Astrocyte of the hippocampus (primary cell): Measurements from ENCODE around the gene CD19.

Source experiments
- DNase-seq: peaks from one replicate; pipeline ENCODE4 v3.0.0; 2011; ENCODE audit warnings: low read depth, low spot score

Gene CD19

DNA sequence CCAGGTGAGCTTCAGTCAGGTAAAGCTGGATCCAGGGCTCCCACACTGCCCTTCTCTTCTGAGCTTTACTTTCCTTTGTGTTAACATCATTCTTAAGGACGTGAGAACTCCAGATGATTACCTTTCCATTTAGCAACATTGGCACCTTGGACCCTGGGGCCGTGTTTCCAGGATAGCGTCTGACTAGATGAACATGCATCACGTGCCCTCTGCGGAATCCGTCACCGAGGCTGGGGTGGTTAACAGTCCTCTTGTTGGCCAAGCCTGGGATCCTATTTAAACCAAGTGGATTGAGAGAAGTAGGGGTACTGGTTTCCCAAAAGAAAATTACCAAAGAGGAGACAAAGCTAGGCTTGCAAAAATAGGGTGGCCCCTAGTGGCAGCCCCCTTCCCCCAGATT lies 49.2 kb downstream of the CD19 start:
- DNase-seq, result no peak

DNA sequence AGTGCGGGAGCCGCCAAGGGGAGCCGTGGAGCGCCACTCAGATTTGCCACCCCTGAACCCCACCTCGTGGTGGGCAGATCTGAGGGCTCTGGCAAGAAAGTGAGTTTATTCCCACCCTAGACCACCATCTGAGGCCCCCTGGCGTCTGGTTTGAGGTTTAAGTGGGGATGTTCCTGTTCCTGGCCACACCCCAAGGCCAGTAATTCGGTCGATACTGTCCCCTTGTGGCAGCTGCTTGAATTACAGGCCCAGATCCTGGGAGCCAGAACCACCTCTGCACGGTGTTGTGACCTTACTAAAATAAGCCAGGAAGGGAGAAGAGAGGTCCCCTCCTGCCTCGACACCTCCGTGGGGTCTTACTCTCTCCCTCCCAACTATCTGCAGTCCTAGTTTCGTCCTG lies 49.7 kb downstream of the CD19 start:
- DNase-seq, result peak; percentile 8

DNA sequence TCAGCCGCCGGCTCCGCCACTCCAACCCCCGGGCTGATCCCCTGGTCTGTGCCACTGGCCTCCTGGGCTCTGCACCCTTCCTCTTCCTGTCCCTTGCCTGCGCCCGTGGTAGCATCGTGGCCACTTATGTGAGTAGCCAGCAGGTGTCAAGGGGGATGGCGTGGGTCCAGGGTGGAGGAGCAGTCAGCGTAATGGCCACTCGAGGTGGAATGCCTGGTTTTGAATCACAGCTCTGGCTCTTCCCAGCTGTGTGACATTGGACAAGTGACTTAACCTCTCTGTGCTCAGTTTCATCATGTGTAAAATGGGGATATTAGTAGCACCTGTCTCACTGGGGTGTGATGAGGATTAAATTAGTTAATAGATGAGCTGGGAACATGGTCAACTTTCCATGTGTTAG lies 50.6 kb downstream of the CD19 start:
- DNase-seq, result no peak

DNA sequence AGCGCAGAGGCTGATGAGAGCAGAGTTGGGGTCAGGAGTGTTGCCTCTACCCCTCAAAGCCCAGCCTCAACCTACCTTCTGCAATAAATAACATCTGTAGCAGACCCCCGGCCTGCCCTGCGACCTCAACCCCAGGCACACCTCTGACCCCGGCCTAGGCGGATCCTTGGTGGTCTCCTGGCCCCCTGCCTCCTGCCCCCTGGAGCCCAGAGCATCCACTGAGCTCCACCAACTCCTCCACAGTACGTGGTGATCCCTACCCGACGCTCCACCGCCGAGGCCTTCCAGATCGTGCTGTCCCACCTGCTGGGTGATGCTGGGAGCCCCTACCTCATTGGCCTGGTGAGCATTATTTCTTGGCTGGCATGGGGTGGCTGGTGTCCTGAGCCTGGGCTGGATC lies 51.2 kb downstream of the CD19 start:
- DNase-seq, result no peak

DNA sequence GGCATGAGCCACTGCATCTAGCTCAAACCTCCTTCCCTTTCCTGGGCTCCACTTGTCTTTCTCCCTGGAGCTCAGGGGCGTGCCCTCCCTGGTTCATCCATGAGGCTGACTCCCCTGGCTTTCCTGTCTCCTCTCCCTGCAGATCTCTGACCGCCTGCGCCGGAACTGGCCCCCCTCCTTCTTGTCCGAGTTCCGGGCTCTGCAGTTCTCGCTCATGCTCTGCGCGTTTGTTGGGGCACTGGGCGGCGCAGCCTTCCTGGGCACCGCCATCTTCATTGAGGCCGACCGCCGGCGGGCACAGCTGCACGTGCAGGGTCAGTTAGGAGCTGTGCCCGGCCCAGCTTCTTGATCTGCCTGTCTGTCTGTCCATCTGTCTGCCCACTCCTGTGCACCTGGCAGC lies 51.9 kb downstream of the CD19 start:
- no peak for DNase-seq

DNA sequence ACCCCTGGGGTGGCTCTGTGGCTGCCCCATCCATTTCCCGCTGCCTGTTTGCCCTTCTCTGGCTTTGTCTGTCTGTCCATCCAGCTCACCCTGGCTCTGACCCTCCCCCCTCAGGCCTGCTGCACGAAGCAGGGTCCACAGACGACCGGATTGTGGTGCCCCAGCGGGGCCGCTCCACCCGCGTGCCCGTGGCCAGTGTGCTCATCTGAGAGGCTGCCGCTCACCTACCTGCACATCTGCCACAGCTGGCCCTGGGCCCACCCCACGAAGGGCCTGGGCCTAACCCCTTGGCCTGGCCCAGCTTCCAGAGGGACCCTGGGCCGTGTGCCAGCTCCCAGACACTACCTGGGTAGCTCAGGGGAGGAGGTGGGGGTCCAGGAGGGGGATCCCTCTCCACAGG lies 52.3 kb downstream of the CD19 start:
- no peak for DNase-seq

DNA sequence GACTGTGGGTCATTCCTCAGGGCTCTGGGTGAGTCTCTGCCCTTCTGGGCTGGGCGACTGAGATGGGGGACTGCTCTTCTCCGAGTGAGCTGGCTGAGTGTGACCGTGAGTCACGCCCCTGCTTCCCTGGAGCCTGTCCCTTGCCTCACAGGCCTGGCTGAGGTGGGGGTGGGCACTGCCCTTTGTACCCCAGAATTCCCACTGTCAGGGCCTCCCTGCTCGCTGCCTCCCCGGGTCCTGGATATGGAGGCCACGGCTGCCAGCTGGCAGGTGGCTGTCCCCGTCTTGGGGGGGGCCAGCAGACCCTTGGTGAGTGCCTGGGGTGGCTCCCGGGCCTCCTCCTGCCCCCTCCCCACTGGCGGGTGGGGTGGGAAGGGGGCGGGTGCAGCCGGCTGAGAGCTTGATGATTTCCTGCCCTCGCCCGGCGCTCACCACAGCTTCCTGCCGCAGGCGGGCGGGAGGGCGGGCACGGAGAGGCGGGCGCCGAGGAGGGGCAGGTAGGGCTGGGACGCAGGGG lies 52.9 kb downstream of the CD19 start, which contains the start of gene LAT:
LAT (plus strand) TSS at position 434 of the 517 bp plus-strand sequence. CDS start 366 bp downstream, outside the sequence.
- no peak for DNase-seq

DNA sequence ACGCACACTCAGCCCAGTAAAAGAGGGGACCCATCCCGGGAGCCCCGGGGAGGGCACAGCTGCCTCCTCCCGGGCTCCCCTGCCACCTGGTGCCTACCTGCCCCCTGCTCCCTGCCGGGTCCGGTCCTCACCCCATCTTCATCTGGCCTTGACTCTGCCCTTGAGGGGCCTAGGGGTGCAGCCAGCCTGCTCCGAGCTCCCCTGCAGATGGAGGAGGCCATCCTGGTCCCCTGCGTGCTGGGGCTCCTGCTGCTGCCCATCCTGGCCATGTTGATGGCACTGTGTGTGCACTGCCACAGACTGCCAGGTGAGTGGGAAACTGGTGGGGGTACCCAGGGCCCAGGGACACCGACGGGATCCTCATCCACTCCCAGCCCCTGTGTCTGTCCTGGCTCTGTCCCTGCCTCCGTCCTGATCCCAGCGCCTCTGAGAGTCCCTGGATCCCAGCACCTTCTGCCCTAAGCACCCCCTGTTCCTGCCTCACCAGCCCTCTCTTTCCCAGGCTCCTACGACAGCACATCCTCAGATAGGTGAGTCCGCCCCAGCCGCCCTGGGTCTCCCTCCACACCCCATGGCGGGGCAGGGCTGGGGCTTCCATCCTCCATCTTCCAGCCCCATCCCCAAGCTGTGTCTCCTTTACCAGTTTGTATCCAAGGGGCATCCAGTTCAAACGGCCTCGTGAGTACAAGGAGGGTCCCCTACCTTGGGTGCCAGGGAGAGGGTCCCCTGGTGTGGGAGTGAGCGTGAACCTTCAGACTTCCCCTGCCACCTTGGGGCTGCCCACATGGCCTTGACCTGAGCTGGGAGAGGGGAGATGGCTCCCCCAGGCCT lies 53.7 kb downstream of the CD19 start:
- no peak for DNase-seq

DNA sequence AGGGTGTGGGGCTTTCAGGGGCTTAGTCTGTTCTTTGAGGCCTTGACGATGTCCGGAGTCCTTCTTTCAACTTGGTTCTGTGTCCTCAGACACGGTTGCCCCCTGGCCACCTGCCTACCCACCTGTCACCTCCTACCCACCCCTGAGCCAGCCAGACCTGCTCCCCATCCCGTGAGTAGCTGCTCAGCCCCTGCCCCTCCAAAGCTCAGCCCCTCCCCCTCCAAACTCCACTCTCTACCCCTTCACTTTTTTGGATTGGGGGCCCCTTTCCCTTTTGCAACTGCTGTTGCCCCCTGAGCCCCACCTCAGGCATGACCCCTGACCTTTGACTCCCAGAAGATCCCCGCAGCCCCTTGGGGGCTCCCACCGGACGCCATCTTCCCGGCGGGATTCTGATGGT lies 54.3 kb downstream of the CD19 start:
- no peak for DNase-seq

DNA sequence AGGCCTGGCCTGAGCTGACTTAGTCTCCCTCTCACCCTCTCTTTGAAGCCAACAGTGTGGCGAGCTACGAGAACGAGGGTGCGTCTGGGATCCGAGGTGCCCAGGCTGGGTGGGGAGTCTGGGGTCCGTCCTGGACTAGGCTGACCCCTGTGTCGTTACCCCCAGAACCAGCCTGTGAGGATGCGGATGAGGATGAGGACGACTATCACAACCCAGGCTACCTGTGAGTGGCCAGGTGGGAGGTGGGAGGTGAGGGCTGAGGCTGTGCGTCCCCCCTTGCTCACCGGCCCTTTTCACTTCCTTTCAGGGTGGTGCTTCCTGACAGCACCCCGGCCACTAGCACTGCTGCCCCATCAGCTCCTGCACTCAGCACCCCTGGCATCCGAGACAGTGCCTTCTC lies 54.7 kb downstream of the CD19 start:
- DNase-seq, result no peak

DNA sequence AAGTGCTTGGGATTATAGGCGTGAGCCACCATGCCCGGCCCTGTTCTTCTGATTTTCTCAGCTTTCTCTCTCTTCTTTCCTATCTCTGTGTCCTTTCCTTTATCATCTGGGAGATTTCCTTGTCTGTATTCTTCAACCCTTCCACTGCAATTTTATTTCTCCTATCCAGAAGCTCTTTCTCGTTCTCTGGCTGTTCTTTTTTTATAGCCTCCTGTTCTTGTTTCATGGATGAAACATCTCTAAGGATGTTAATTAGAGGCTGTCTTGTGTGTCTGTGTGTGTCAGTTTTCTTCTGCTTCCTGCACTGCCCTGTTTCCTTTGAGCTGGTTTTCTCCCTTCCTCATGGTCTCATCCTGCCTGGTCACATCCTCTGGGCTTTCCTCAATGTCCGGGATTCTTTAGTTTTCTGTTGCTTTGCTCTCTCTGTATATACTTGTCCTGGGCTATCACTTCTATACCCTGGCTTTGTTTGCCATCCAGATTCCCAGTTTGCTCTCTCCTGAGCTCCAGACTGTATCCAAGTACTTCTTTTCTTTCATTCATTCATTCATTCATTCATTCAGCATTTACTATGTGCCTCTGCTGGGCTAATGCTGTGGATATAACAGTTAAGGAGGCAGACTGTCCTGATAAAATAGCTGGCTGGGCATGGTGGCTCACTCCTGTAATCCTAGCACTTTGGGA lies 55.5 kb downstream of the CD19 start:
- no peak for DNase-seq
